HG03066 (cell line): ENCODE measurements around the gene F10.

Experiments used
- ATAC-seq: cut with Tn5 transposase; IDR thresholded peaks from one replicate; pipeline ENCODE4 v1.9.1; 2021; ENCODE audit warnings: low read depth; ENCODE audit not compliant: unreplicated experiment

Gene F10

DNA sequence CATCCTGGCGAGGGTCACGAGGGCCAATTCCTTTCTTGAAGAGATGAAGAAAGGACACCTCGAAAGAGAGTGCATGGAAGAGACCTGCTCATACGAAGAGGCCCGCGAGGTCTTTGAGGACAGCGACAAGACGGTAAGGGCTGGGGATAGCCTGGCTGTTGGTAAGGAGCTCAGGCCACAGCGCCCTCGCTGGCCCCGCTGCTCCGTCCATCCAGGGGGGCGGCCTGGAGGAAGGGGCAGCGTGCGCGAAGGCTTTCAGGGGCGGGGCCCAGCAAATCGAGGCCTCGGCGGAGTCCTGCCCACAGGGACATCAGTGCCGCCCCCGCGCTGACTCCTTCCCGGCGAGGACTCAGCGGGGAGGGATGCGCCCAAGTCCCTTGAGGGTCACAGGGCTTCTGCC is 6.9 kb downstream of the F10 start:
- ATAC-seq, result no peak

DNA sequence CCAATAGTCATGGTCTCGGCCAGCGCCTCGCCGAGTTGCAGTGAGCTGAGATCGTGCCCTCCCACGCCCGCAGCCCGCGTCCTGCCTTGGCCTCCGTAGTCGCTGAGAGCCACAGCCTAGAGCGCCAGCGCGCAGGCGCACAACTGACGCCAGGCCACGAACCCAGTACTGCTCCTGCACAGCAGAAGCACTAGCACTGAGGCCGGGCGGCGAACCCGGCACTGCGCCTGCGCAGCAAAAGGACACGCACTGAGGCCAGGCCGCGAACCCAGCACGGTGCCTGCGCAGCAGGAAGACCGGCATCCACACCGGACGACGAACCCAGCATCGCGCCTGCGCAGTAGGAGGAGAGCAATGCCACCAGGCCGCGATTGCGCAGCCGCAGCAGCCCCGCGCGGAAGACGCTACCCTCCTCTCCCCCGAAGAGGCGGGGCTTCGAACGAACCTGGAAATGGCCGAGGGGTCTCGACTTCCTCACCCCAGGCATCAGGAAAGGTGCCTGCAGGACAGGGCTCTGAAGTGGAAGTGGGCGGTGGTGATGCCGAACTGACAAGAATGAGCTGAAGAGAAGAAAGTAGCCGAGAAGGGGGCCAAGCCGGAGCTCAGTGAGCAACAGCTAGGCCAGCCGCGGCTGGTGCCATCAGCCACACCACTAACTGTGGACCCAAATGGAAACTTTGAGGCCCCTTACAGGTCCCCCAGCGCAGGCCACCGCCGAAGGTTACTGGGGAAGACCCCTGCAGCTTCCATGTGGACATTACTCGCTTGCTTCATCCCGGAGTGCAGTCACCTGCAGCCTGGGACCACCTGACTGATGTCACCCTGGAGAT is 7.5 kb downstream of the F10 start:
- no peak for ATAC-seq

DNA sequence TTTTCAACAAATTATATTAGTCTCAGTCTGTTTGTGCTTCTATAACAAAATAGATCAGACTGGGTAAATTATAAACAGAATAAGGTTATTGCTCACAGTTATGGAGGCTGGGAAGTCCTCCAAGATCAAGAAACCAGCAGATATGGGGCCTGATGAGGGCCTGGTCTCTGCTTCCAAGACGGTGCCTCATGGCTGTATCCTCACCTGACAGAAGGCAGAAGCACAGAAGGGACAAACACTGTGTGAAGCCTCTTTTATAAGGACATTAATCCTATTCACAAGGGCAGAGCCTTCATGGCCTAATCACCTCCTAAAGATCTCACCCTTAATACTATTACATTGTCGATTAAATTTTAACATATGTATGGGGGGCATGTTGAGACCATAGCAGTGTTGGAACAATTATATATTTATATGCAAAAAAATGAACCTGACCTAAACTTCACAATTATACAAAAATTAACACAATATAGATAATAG is 12.7 kb downstream of the F10 start:
- ATAC-seq, result no peak

DNA sequence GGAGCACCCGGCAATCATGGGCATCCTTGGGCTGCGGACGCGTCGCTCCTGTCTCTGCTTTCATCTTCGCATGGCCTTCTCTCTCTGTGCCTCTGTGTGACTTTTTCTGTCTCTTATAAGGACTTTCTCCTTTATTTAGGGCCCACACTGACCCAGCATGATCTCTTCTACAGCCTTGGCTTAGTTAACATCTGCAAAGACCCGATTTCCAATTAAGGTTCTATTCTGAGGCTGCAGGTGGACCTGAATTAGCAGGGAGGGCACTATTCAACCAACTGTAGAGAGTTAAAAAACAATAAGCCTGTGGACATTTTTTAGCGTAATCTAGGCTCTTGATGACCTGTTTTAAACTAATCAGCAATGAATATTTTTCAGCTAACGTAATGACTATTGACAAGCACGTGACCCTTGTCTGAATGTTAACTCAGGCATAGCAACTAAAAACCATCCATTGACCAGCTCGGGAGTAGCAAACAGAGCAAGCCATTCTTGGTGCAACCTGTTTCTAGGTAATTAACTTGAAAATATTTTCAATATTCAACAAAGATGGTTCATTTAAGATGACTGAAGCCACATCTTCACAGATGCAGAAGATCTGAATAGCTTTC is 15.2 kb downstream of the F10 start:
- no peak for ATAC-seq

DNA sequence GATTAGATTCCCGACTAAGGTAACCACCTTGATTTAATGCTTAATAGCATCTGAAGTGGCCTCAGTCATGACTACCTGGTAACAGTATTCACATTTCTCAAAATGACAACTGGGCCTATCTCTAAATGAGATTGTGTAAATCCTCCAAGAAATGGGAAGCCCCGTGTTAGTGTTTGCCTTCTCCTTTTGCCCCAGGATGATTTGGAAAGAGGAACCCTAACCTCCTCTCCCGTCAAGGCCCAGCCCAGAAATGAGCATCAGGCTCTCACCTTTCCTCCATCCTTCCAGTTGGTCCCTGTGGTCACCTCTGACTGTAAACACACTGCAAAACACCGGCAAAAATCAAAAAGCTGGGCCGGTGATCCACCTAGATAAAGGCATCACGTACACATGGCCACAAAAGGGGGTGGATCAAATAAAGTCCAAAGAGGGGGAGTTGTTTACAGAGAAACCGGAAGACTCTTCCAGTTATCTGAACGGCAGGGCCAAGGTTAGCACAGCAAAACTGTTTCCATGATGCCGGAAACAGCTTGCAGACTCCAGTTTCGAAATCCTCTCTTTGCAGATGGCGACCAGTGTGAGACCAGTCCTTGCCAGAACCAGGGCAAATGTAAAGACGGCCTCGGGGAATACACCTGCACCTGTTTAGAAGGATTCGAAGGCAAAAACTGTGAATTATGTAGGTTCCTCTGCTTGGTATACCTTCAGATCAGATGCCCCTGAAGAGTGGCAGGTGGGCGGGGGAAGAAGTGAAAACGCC is 16.4 kb downstream of the F10 start:
- ATAC-seq, result no peak

- ATAC-seq, result no peak
Observed at GRCh38 chr13:113139577-113139976, 17.0 kb downstream of the F10 start.

DNA sequence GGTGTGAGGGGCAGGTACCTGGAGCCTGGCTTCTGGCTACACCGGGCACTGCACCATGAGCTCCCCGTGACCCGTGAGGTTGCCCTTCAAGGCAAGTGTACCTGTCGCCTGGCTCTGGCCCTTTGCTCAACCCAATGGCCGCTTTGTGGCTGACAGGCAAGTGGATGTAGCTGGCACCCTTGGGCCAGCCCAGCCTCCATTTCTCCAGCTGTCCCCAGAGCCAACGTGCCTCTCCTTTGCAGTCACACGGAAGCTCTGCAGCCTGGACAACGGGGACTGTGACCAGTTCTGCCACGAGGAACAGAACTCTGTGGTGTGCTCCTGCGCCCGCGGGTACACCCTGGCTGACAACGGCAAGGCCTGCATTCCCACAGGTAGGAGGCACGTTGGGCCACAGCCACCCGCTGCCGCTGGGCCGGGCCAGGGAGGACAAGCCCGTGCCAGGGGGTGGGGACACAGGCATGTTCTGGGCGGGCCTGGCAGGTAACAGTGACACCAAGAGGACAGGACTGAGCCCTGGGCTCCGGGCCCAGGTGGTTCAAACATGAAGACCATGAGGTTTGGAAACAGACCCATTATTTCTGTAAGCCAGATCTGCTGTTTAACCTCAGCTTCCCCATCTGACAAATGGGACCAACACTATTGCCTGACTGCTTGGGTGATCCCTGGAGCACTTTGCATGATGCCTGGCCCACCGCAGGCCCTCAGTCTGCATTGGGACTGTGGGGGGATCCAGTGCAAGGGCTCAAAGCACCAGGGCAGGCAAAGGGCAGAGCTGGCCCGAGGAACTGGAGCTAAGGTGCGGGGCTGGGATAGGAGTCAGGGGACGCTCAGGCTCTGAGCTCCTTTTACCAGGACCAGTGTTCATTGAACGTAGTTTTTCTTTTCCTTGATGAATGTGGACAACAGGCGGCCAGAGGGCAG is 18.3 kb downstream of the F10 start:
- ATAC-seq, result no peak

DNA sequence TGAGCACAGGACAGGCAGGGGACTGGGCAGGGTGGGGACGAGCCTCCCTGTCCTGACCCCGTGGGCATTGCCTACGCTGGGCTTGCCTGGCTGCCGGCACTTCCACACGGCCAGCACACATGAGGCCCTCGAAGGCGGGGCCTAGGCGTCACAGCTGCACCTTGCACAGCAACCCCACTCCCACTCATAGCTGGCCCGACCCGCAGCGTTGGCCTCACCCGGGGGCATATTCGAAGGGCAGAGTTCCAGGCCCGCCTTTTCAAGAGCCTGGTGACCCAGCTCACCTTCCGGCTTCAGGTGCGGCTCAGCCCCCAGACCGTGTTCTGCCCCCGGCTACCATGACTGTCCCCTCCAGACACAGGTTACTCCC is 19.0 kb downstream of the F10 start:
- no peak for ATAC-seq

GRCh38 chr13:113142876-113143275 is 20.3 kb downstream of the F10 start:
- ATAC-seq, result no peak

GRCh38 chr13:113143466-113144254 is 21.1 kb downstream of the F10 start:
- ATAC-seq, result no peak

GRCh38 chr13:113144255-113144629 is 21.6 kb downstream of the F10 start:
- no peak for ATAC-seq

DNA sequence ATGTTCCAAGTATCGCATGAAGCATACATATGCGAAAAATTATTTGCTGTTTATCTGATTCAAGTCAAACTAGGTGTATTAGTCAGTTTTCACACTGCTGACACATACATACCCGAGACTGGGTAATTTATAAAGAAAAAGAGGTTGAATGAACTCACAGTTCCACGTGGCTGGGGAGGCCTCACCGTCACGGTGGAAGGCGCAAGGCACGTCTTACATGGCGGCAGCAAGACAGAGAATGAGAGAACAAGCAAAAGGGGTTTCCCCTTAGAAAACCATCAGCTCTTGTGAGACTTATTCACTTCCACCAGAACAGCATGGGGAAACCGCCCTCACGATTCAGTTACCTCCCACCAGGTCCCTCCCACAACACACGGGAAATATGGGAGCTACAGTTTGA is 22.9 kb downstream of the F10 start:
- ATAC-seq, result no peak

GRCh38 chr13:113145911-113146598 is 23.5 kb downstream of the F10 start:
- ATAC-seq, result no peak

GRCh38 chr13:113146750-113147149 is 24.2 kb downstream of the F10 start:
- ATAC-seq, result no peak

- ATAC-seq, result no peak
Observed at GRCh38 chr13:113147206-113147605, 24.6 kb downstream of the F10 start.

DNA sequence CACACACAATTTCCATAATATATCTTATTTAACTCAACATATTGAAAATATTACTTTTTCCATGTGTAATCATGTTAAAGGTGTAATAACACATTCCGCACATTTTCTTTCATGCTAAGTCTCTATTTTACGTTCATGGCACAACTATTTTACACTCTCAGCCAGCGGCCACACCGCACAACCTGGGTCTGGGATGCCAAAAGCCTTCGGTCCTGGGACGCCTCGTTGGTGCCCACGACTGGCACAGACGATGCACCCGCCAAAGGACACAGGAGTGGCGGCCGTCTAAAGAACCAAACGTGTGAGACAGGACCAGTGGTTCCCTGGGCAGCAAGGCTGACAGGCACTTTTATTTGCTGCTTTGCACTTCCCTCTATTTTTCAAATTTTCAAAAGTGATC is 25.8 kb downstream of the F10 start:
- ATAC-seq, result no peak

GRCh38 chr13:113148940-113149503 is 26.4 kb downstream of the F10 start:
- ATAC-seq, result no peak

DNA sequence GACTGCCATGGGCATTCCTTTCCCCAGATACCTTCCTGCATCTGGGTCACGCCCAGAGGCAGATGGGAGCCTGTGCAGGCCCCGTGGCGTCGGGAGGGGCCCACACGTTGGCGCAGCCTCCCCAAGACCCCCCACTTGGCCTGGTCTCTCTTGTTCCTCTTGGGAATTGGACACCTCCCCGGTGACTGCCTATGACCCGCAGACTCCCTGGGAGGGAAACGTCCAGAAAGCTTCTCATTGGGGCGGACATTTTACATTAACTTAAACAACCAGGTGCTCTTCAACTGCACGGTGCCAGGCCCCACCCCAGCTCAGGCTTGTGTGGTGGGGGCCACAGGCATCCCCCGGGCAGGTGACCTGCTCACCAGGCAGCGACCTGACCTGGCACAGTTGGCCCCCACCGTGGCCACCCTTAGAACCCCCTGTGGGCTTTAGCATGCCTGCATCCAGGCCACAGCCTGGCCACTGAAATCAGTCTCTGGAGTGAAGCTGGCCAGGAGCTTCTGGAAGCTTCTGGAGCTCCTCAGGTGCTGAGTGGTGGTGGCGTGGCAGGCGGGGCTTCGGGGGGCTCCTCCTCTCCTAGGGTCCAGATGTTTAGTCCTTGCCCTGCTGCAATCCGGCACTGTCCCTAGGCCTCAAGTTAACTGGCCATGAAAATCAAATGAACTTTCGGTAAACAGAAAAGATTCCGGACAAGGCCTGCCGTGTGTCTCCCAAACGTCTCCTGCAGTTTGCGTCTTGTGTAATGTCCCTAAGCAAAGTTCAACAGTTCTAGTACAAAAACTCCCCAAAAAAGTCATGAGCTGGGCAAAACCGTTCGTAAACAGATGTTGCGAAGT is 27.3 kb downstream of the F10 start:
- no peak for ATAC-seq
